OCI-LY3 (cell line): ENCODE results near the gene CATSPERD.

ENCODE experiments used
- EZH2phosphoT487 ChIP-seq: fragments of 200-600 bp; shearing (Covaris generic); IDR thresholded peaks from 2 replicates; pipeline ENCODE4 v1.6.1; 2018; ENCODE audit warnings: antibody characterized with exemption, mixed run types, low read depth
- TF ChIP-seq, protein P1 (sequence below): fragments of 200-600, 300-600 bp; sonication (generic); IDR thresholded peaks from 2 replicates; pipeline ENCODE4 v1.5.1; 2014; ENCODE audit warnings: antibody characterized with exemption, low read length, low read depth

DNA sequence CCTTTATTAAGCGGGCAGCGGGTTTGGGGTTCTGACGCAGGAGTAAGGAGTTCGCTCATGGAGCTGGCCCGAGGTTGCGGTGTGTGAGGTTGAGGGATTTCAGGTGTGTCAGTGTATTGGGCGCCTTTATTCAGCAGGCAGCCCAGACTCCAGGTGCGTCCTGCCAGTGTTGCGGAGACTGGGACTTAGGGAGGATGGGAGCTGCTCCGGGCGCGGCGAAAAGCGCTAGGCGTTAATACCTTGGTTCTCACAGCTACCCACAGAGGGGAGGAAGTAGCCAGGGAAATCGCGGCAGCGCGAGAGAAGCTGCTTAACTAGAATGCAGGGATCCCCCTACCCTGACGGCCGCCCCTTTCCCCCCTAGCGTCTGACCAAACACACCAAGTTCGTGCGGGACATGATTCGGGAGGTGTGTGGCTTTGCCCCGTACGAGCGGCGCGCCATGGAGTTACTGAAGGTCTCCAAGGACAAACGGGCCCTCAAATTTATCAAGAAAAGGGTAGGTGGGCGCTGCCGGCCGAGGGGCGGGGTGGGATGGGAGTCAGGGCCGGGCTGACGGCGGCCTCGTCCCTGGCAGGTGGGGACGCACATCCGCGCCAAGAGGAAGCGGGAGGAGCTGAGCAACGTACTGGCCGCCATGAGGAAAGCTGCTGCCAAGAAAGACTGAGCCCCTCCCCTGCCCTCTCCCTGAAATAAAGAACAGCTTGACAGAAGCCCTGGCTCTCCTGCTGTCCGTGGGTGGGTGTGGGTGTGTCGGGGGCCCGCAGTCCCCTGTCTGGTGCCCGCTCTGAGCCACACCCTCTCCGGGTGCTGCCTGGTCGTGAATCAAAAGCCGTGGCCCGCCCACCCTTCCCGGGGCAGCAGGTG is 29.2 kb upstream of the CATSPERD start:
- TF ChIP-seq, protein P1, sequence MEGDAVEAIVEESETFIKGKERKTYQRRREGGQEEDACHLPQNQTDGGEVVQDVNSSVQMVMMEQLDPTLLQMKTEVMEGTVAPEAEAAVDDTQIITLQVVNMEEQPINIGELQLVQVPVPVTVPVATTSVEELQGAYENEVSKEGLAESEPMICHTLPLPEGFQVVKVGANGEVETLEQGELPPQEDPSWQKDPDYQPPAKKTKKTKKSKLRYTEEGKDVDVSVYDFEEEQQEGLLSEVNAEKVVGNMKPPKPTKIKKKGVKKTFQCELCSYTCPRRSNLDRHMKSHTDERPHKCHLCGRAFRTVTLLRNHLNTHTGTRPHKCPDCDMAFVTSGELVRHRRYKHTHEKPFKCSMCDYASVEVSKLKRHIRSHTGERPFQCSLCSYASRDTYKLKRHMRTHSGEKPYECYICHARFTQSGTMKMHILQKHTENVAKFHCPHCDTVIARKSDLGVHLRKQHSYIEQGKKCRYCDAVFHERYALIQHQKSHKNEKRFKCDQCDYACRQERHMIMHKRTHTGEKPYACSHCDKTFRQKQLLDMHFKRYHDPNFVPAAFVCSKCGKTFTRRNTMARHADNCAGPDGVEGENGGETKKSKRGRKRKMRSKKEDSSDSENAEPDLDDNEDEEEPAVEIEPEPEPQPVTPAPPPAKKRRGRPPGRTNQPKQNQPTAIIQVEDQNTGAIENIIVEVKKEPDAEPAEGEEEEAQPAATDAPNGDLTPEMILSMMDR, result no peak
- no peak for TF ChIP-seq EZH2phosphoT487
